ENCODE data around the gene CASP2.
"Not testable (repeated sequence)": the region's sequence is repeated elsewhere in the genome, so short reads cannot be mapped to it uniquely, and the experiment has no call there.

Gene CASP2

GRCh38 chr7:143265017-143265693, 23.0 kb upstream of the CASP2 start:
- no peak for DNase-seq

- no peak for DNase-seq
Observed at GRCh38 chr7:143269251-143269650, 18.9 kb upstream of the CASP2 start.

DNA sequence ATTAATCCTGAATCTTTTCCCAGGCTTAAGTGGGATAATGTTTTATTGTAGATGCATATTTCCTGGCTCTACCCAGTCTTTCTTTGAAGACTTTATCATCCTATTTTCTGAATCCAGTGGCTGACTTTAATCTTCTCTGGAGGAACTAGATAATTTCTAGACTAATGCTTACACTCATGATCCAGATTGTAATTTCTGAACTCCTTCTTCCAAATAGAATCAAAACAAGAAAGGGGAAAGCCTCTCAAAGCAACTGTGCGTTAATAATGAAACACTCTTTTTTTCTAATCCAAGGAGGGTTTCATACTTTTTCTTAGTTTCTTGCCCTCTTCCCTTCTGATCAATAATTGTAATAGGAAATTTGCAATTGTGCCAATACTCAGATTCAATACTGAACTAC, 16.9 kb upstream of the CASP2 start:
- DNase-seq = no peak

- DNase-seq = no peak
Observed at GRCh38 chr7:143272871-143273270, 15.3 kb upstream of the CASP2 start.

DNA sequence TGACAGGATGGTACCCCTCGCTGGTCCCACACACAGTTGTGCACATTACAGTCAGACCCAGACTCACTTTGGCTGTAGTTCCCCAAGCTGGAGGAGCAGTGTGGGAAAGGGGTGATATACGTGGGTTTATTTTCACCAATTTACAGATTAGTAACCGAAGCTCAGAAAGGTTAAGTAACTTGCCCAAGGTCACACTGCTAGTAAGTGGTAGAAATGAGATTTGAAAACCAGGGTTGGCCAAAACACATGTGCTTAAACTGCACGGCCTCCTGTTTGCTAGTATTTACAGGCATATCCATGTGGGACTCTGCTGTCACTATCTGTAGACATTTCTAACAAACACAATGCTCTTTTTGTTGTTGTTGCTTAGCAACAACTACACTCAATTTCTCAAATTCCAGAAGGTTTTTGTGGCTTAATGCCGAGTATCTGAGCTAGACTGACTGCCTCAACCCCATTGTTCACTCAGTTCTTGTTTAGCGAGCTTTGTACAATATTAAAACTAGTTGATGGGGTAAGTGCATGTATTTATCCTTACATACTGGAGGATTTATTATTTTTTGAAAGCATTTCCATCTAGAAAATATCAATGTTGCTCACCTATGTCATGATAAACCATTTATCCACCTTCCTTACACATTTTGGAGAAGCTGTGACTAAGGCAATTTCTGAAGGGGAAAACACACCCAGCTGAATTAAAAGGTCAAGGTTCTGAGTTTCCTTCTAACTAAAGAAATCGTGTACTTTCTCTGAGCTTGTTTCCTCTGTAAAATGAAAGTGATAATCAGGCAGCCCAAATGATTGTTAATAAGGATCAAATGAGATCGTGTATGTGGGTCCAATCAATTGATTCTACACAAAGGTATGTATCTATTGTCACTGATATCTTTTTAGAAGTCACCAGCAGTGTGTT, 8.7 kb upstream of the CASP2 start:
- no peak for DNase-seq

DNA sequence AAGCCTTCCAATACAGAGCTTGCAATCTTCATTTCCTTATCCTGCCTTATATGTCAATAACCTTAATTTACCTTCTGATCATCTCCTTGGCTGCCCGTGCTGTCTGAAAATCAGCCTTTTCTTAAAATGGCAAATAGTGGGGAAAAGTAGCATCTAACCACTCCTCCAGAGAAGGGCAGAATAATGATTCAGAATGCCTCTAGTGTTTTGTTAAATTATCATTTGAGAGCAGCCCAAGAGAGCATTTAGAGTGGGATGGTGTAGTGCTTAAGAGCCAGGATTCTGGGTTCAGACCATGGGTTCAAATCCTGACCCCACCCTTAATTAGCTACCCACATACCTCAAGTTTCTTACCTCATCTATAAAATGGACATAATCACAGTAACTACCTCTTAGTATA, 8.0 kb upstream of the CASP2 start:
- no peak for DNase-seq

DNA sequence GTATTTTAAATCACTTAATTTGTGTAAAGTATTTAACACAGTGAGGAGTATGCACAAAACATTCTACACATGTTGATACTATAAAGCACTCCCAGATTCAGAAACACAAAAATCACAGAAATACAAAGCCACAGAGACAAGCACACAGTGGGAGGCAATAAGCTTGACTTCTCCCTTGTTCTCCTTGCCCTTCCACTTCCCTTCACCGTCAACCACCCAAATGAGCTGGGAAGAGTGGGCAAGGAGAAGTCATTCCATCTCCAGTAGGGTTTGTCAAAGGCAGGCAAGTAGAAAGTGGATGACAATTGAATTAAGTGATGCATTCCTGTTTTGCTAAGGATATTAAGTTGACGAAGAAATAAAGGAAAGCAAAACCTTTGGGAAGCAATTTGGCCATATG, 7.6 kb upstream of the CASP2 start:
- DNase-seq = peak; percentile 26 to 40

GRCh38 chr7:143281529-143281928, 6.6 kb upstream of the CASP2 start:
- no peak for DNase-seq

- DNase-seq = no peak
Observed at GRCh38 chr7:143282124-143282523, 6.0 kb upstream of the CASP2 start.

GRCh38 chr7:143283381-143283780, 4.8 kb upstream of the CASP2 start:
- no peak for DNase-seq

DNA sequence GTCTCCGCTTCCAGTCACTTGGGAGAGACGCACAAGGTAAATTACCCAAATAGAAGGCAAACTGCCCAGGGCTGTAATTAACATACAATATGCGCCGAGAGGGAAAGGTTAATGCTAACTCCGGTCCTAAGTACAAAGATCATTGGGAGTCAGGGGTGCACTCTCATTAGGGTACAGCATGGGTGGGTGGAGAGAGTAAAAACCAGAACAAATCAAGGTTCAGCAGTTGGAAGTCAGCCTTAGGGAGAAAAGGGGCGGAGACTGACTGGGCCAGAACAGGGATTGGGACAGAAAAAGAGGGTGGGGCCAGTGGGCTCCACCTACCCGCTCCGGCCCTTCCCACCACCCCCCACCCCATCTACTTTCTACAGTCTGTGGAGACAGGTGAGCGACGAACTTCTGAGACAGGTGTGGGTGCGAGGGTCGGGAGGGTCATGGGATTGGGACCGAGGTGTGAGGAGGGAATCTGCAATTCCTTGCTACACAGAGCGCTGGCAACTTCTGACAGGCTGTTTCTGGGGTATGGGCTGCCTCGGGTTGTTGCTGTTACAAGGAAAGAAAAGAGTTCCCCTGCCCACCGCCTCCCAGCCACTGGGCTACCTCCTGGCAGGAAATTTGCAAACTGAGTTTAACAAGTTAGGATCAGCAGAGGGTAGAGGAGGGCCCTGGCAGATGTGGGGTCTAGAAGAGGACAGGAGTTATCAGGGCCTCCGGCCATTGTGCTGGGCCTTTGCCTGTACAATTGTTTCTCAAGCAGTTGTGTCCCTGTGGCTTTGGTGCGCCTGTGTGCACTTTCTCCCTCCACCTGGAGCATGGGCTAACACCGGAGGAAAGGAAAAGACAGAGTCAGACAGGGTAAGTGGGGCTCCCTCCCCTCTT, 3.3 kb upstream of the CASP2 start, which contains the start of gene TMEM139:
TSS of gene TMEM139 (plus strand) at position 368 of the 879 bp plus-strand sequence. CDS start 1,000 bp downstream, outside the sequence.
- no peak for DNase-seq

DNA sequence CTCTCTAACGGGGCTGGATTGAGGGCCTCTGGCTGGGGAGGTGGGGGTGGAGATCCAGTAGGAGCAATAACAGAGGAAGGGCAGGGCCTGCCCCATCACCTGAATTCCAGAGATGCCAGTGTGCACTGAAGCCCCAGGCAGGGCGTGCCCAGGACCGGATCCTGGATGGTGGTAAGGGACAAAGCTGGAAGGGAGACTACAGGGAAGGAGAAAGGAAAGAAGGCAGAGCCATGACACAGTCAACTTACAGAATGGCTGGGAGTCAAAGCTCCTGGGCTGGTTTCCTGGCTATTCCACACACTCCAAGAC, 2.7 kb upstream of the CASP2 start:
- DNase-seq = no peak

GRCh38 chr7:143285806-143286521, 2.2 kb upstream of the CASP2 start:
- DNase-seq = no peak

GRCh38 chr7:143286522-143286890, 1.6 kb upstream of the CASP2 start:
- DNase-seq = no peak

DNA sequence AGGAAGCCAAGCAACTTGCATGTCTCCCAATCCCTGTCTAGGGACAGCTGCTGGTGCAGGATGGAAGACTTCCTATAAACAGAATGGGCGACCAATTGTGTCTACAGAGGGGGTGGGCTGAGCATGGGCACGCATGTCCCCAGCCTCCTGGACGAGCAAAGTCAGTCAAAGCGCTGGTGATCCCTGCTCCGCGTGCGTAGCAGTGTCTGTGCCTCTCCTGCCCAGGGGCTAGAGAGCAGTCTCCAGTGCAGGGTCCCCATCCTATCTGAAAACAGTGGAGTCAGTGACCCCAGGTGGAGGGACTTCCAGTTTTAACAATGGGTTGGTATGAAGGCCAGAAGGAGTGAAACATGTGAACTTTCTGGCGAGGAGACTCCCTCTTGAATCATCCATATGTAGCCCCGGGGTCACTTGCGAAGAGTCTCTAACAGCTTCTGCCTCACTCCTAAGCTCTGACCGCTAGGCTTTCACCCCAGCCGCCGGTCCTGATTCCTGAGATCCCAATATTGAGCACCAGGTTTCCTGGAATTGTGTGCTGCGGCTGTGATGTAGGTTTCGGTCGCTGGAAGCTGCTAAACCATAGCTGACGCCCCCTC, 714 bp upstream of the CASP2 start:
- DNase-seq = no peak

DNA sequence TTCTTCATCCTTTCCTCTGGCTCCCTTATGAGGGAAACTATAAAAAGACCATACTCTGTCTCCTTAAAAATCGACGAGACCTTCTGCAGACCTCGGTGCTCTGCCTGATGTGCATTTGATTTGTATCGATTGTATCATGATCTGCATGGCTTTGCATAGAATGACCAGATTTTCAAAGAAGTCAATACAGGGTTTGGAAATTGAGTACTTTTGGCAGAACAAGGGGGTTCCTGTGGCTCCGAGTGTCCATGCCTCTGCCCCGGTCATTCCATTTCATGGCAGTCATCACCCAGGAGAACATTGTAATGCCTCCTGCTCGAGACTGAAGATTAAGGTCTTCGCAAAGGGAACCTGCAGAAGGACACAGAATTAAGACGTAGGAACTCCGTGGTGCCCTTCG, 685 bp downstream of the CASP2 start:
- DNase-seq = no peak

GRCh38 chr7:143289421-143289820, 1.3 kb downstream of the CASP2 start:
- DNase-seq = peak; percentile 21 to 39

DNA sequence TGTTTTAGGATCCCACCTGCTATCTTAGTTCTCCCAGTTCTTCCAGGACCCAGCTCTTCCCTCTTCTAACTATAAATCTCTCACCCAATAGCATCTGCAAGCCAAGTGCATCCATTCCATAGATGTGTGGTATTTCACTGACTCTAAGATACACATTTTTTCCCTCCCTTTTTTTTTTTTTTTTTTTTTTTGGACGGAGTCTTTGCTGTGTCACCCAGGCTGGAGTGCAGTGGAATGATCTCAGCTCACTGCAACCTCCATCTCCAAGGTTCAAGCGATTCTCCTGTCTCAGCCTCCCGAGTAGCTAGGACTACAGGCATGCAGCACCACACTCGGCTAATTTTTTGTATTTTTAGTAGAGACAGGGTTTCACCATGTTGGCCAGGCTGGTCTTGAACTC, 1.7 kb downstream of the CASP2 start:
- not testable (repeated sequence) for DNase-seq

DNA sequence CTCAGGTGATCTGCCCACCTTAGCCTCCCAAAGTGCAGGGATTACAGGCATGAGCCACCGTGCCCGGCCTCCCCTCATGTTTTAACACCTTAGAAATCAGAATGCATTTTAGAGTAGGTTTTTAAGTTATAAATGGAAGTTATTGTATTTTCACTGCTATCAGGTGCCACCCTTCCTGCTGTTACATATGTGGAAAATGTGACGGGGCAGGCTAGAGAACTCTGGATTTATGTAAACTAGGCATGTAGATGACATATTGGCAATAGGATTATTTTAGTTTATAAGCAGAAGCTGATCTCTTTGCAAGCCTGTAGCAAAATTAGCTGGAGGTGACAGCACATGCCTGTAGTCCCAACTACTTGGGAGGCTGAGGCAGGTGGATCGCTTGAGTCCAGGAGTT, 2.1 kb downstream of the CASP2 start:
- no peak for DNase-seq

DNA sequence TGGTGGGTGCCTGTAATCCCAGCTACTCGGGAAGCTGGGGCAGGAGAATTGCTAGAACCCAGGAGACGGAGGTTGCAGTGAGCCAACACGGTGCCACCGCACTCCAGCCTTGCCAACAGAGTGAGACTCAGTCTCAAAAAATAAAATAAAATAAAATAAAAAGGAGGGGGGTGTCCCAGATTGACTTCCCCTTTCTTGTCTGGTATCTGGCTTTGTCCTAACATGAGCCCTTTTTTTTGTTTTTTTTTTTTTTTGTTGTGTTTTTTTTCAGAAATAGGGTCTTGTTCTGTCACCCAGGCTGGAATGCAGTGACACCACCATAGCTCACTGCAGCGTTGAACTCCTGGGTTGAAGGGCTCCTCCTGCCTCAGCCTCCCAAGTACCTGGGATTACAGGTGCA, 4.7 kb downstream of the CASP2 start:
- no peak for DNase-seq

GRCh38 chr7:143295870-143296269, 7.7 kb downstream of the CASP2 start:
- DNase-seq = no peak

- DNase-seq = no peak
Observed at GRCh38 chr7:143296686-143297085, 8.5 kb downstream of the CASP2 start.
